ENCODE data around the gene CTTNBP2NL.
"Not testable (repeated sequence)": the region's sequence is repeated elsewhere in the genome, so short reads cannot be mapped to it uniquely, and the experiment has no call there.

Gene CTTNBP2NL

GRCh38 chr1:112466078-112466660, 70.2 kb downstream of the CTTNBP2NL start:
- peak; percentile 28 for DNase-seq

GRCh38 chr1:112470324-112470723, 74.3 kb downstream of the CTTNBP2NL start:
- not testable (repeated sequence) for DNase-seq

- no peak for DNase-seq
Observed at GRCh38 chr1:112470966-112471365, 75.0 kb downstream of the CTTNBP2NL start.

GRCh38 chr1:112472142-112472541, 76.1 kb downstream of the CTTNBP2NL start:
- no peak for DNase-seq

- DNase-seq = no peak
Observed at GRCh38 chr1:112477550-112477949, 81.5 kb downstream of the CTTNBP2NL start.

- DNase-seq = no peak
Observed at GRCh38 chr1:112478314-112478713, 82.3 kb downstream of the CTTNBP2NL start.

- DNase-seq = not testable (repeated sequence)
Observed at GRCh38 chr1:112486063-112486462, 90.0 kb downstream of the CTTNBP2NL start.

GRCh38 chr1:112487686-112488085, 91.7 kb downstream of the CTTNBP2NL start:
- not testable (repeated sequence) for DNase-seq

- DNase-seq = no peak
Observed at GRCh38 chr1:112488141-112488540, 92.1 kb downstream of the CTTNBP2NL start.

GRCh38 chr1:112492076-112492475, 96.1 kb downstream of the CTTNBP2NL start:
- no peak for DNase-seq

- no peak for DNase-seq
Observed at GRCh38 chr1:112493351-112493750, 97.3 kb downstream of the CTTNBP2NL start.

- DNase-seq = no peak
Observed at GRCh38 chr1:112496290-112496689, 100.3 kb downstream of the CTTNBP2NL start.

- no peak for DNase-seq
Observed at GRCh38 chr1:112501810-112502641, 106.0 kb downstream of the CTTNBP2NL start.

- DNase-seq = no peak
Observed at GRCh38 chr1:112502826-112503225, 106.8 kb downstream of the CTTNBP2NL start.

GRCh38 chr1:112504001-112504660, 108.1 kb downstream of the CTTNBP2NL start:
- DNase-seq = no peak

- DNase-seq = no peak
Observed at GRCh38 chr1:112504661-112505399, 108.8 kb downstream of the CTTNBP2NL start.

- no peak for DNase-seq
Observed at GRCh38 chr1:112505400-112505785, 109.4 kb downstream of the CTTNBP2NL start.

- no peak for DNase-seq
Observed at GRCh38 chr1:112505878-112506277, 109.9 kb downstream of the CTTNBP2NL start.

GRCh38 chr1:112506306-112506705, 110.3 kb downstream of the CTTNBP2NL start:
- no peak for DNase-seq

- DNase-seq = no peak
Observed at GRCh38 chr1:112506731-112507130, 110.7 kb downstream of the CTTNBP2NL start.

- DNase-seq = no peak
Observed at GRCh38 chr1:112507336-112507735, 111.3 kb downstream of the CTTNBP2NL start.

GRCh38 chr1:112507921-112508277, 111.9 kb downstream of the CTTNBP2NL start:
- no peak for DNase-seq

- DNase-seq = no peak
Observed at GRCh38 chr1:112508278-112509004, 112.4 kb downstream of the CTTNBP2NL start, which contains the start of gene WNT2B. Gene WNT2B, plus strand, starts transcription at chr1:112508965. Its CDS starts 298 bp downstream, at chr1:112509263.

All from GF-D8 (cell line).